Thyroid gland (tissue), 4 donors: ENCODE data around the gene LGI4. TPM values are rescaled to one million over a fixed set of nuclear protein-coding genes. Genes with fewer than 3 reads are reported as not detected.

ENCODE experiments used
- DNase-seq, 2 donors: peaks; one replicate each; pipeline ENCODE4 v3.0.0-alpha.2; 2019
- H3K27ac ChIP-seq, 3 donors: fragments of 200-600 bp; sonication (generic); 1 replicate in 2 of 3; 2 replicates in 1 of 3; pipeline ENCODE4 v1.5.1; 2016 to 2019; ENCODE audit warnings: mild to moderate bottlenecking in 1 of 3, moderate library complexity in 1 of 3
- H3K27me3 ChIP-seq: fragments of 200-600 bp; sonication (generic); one replicate; pipeline ENCODE4 v1.5.1; 2019
- H3K36me3 ChIP-seq, 2 donors: fragments of 200-600 bp; sonication (generic); one replicate each; pipeline ENCODE4 v1.5.1; 2016 to 2019
- H3K4me1 ChIP-seq, 2 donors: fragments of 200-600 bp; sonication (generic); one replicate each; pipeline ENCODE4 v1.5.1; 2017 to 2019
- H3K4me3 ChIP-seq, 3 donors: fragments of 200-600 bp; sonication (generic); replicated peaks in 1 of 3; 1 replicate in 2 of 3; 2 replicates in 1 of 3; pipeline ENCODE4 v1.5.1; 2016; ENCODE audit warnings: mild to moderate bottlenecking in 1 of 3
- H3K9me3 ChIP-seq: fragments of 200-600 bp; sonication (generic); one replicate; pipeline ENCODE4 v1.5.1; 2017
- CTCF ChIP-seq, 6 experiments: fragments of 200-600 bp in 3 of 6; fragments of 450-650 bp in 3 of 6; sonication (generic) in 3 of 6; IDR thresholded peaks; one replicate each; pipeline ENCODE4 v1.5.1; 2016 to 2019; ENCODE audit warnings: antibody characterized with exemption in 6 of 6, mild to moderate bottlenecking in 2 of 6, inconsistent platforms in 1 of 6, moderate library complexity in 1 of 6
- POLR2A ChIP-seq, 2 donors: fragments of 450-650 bp; IDR thresholded peaks; one replicate each; pipeline ENCODE4 v1.6.1; 2017; ENCODE audit warnings: antibody characterized with exemption in 2 of 2, mild to moderate bottlenecking in 2 of 2, moderate library complexity in 1 of 2
- WGBS, 2 donors: methylation state at CpG; one replicate each; pipeline ENCODE4 v1.1.5; 2017; 5-methylcytosine and 5-hydroxymethylcytosine counted together
- intact Hi-C: fragments of 100-400 bp; cut with DNase I; formaldehyde crosslinking; loops from one replicate; pipeline ENCODE4 v1.15.1; 2023
- small RNA-seq: library from RNA; depleted of rRNA; stranded (forward); fragments of <200 nt; gene quantifications from one replicate; pipeline ENCODE3, GENCODE V24; 2016
- total RNA-seq, 4 donors: library from RNA; depleted of rRNA; stranded (reverse); fragments of >200 nt; gene quantifications; one replicate each; pipeline ENCODE4 v1.2.3, GENCODE V29; 2016

The LGI4 gene
- total RNA-seq, 4 donors from 2014 or later: 3.2 to 10.9 (median 6.9) TPM

GRCh38 chr19:35077411-35078223, 57.2 kb downstream of the LGI4 start:
- no peaks in the 10 kb centered on the region for H3K27me3 ChIP-seq
- H3K9me3 ChIP-seq: no peaks in the 10 kb centered on the region
- H3K36me3 ChIP-seq: no peaks in the 10 kb centered on the region
- TF ChIP-seq POLR2A (IDR thresholded peaks at IDR 0.05) (no peak), CTCF (IDR thresholded peaks at IDR 0.05) (no peak)
- intact Hi-C loops: no loop called here
- no peak for DNase-seq
- H3K4me1 ChIP-seq: no peaks in the 10 kb centered on the region
- 88 to 92% methylated on average over 17 of the region's 17 CpGs for WGBS, 2 donors
- H3K27ac ChIP-seq: no peak overlapping the region
- H3K4me3 ChIP-seq: no peak overlapping the region

GRCh38 chr19:35076657-35077056, 58.2 kb downstream of the LGI4 start:
- Histone ChIP-seq H3K9me3 (no peaks in the 10 kb centered on the region), H3K4me3 (no peak overlapping the region), H3K27ac (no peak overlapping the region), H3K27me3 (no peaks in the 10 kb centered on the region), H3K4me1 (no peaks in the 10 kb centered on the region), H3K36me3 (no peaks in the 10 kb centered on the region)
- DNase-seq: no peak
- intact Hi-C loops: no loop called here
- TF ChIP-seq CTCF (IDR thresholded peaks at IDR 0.05) (no peak), POLR2A (IDR thresholded peaks at IDR 0.05) (no peak)
- WGBS, 2 donors: 72 to 76% methylated on average over 3 to 7 of the region's 8 CpGs

GRCh38 chr19:35076026-35076370, 58.9 kb downstream of the LGI4 start:
- TF ChIP-seq CTCF (IDR thresholded peaks at IDR 0.05) (no peak), POLR2A (IDR thresholded peaks at IDR 0.05) (no peak)
- no peak overlapping the region for H3K4me3 ChIP-seq
- no peaks in the 10 kb centered on the region for H3K36me3 ChIP-seq
- H3K27me3 ChIP-seq: no peaks in the 10 kb centered on the region
- no peaks in the 10 kb centered on the region for H3K9me3 ChIP-seq
- intact Hi-C loops: no loop called here
- H3K27ac ChIP-seq: no peak overlapping the region
- H3K4me1 ChIP-seq: no peaks in the 10 kb centered on the region
- 76 to 100% methylated on average over 2 of the region's 6 CpGs for WGBS, 2 donors
- no peak for DNase-seq

- no peaks in the 10 kb centered on the region for H3K9me3 ChIP-seq
- no peaks in the 10 kb centered on the region for H3K36me3 ChIP-seq
- H3K27ac ChIP-seq: no peak overlapping the region
- H3K4me3 ChIP-seq: no peak overlapping the region
- DNase-seq: no peak
- intact Hi-C loops: no loop called here
- no peaks in the 10 kb centered on the region for H3K4me1 ChIP-seq
- no peaks in the 10 kb centered on the region for H3K27me3 ChIP-seq
- TF ChIP-seq CTCF (IDR thresholded peaks at IDR 0.05) (no peak), POLR2A (IDR thresholded peaks at IDR 0.05) (no peak)
- WGBS, 2 donors: 88 to 90% methylated on average over 14 to 16 of the region's 21 CpGs
These were observed 59.4 kb downstream of the LGI4 start for GRCh38 chr19:35075202-35076025.

Small RNA genes lying within 50 kb of the gene (small RNA-seq; reads per million reads assigned to genes)
- gene AC020907.2: not detected

Other genes with a start within 250 kb of the LGI4 start
- gene ZNF30, start 208.2 kb downstream of the LGI4 start, total RNA-seq: 1 to 10 TPM; 2.4 to 5.6 (median 3.1) TPM
- 10 to 100 TPM in 1 of 4 donors, 1 to 10 TPM in 3; 7.5 to 13.2 (median 9.3) TPM for gene ZNF792, start 170.8 kb downstream of the LGI4 start, total RNA-seq
- gene GRAMD1A, start 134.7 kb downstream of the LGI4 start, total RNA-seq: 10 to 100 TPM; 33.4 to 57.5 (median 47.0) TPM
- gene SCN1B, start 104.6 kb downstream of the LGI4 start, total RNA-seq: 10 to 100 TPM in 2 of 4 donors, 1 to 10 TPM in 2; 5.7 to 19.6 (median 10.1) TPM
- gene HPN, start 93.3 kb downstream of the LGI4 start, total RNA-seq: 10 to 100 TPM; 16.3 to 19.3 (median 17.9) TPM
- 1 to 10 TPM in 1 of 4 donors, not detected in 3; 1.1 TPM for gene FXYD3, start 19.2 kb downstream of the LGI4 start, total RNA-seq
- 10 to 100 TPM in 2 of 4 donors, 1 to 10 TPM in 2; 1.1 to 26.3 (median 8.8) TPM for gene FXYD1, start 3.8 kb upstream of the LGI4 start, total RNA-seq
- 1 to 10 TPM in 1 of 4 donors, not detected in 3; 1.6 TPM for gene FXYD7, start 8.2 kb upstream of the LGI4 start, total RNA-seq
- 10 to 100 TPM in 3 of 4 donors, 1 to 10 TPM in 1; 9.3 to 52.4 (median 19.6) TPM for gene FXYD5, start 19.7 kb upstream of the LGI4 start, total RNA-seq
- under 1 TPM in 1 of 4 donors, not detected in 3; 0.67 TPM for gene FAM187B, start 93.7 kb upstream of the LGI4 start, total RNA-seq
- gene LSR, start 113.9 kb upstream of the LGI4 start, total RNA-seq: 10 to 100 TPM; 36.5 to 85.3 (median 61.8) TPM
- 100 to 1,000 TPM in 3 of 4 donors, 10 to 100 TPM in 1; 98.9 to 133 (median 126) TPM for gene USF2, start 133.9 kb upstream of the LGI4 start, total RNA-seq
- gene HAMP, start 147.5 kb upstream of the LGI4 start, total RNA-seq: not detected
- 10 to 100 TPM in 1 of 4 donors, 1 to 10 TPM in 2, not detected in 1; 1.7 to 19.2 (median 2.7) TPM for gene MAG, start 157.1 kb upstream of the LGI4 start, total RNA-seq
- 10 to 100 TPM in 1 of 4 donors, 1 to 10 TPM in 2, under 1 TPM in 1; 0.68 to 18.4 (median 2.0) TPM for gene CD22, start 194.1 kb upstream of the LGI4 start, total RNA-seq
- gene FFAR1, start 212.8 kb upstream of the LGI4 start, total RNA-seq: not detected
- gene FFAR3, start 223.4 kb upstream of the LGI4 start, total RNA-seq: under 1 TPM in 1 of 4 donors, not detected in 3; 0.45 TPM
- under 1 TPM in 1 of 4 donors, not detected in 3; 0.27 TPM for gene GPR42, start 236.0 kb upstream of the LGI4 start, total RNA-seq